GM12878 (cell line): Measurements from ENCODE around the gene PDE8B. TPM values are rescaled to one million over a fixed set of nuclear protein-coding genes. Genes with fewer than 3 reads are reported as not detected.

Experiments used
- ATAC-seq: fragments of 200-7000 bp; cut with Tn5 transposase; 3 replicates; pipeline ENCODE4 v1.9.1; 2020; ENCODE audit warnings: mild to moderate bottlenecking, moderate library complexity
- BruUV-seq: library from RNA; stranded (reverse); fragments of 400-500 nt; replicated peaks from 2 replicates; lab custom pipeline; 2021; lab: Mats Ljungman, UMichigan
- CTCF ChIA-PET: fragments of 300-600 bp; sonication (Branson Sonifier 250); formaldehyde crosslinking; extraction: SDS; loops from one replicate; lab custom pipeline; 2021; ENCODE audit warnings: inconsistent platforms; lab: Yijun Ruan, JAX
- POLR2A ChIA-PET: fragments of 350-600 bp; formaldehyde crosslinking; extraction: SDS; loops from one replicate; lab custom pipeline; 2021; ENCODE audit warnings: inconsistent platforms; lab: Charles Lee
- RAD21 ChIA-PET: fragments of 300-600 bp; sonication (Branson Sonifier 250); formaldehyde crosslinking; loops from one replicate; lab custom pipeline; 2023; ENCODE audit warnings: antibody characterized with exemption; ENCODE audit not compliant: unreplicated experiment; lab: Charles Lee
- SMC1A ChIA-PET: fragments of 300-600 bp; sonication (Branson Sonifier 250); formaldehyde crosslinking; loops from one replicate; lab custom pipeline; 2023; ENCODE audit not compliant: unreplicated experiment, uncharacterized antibody; lab: Charles Lee
- DNase-seq: peaks from one replicate; pipeline ENCODE4 v3.0.0-alpha.2; 2011; ENCODE audit warnings: low read depth, low spot score
- FAIRE-seq: peaks from 3 replicates; lab custom pipeline; 2011; peaks lifted over from hg19 to GRCh38; lab: Jason Lieb, UNC
- H2AFZ ChIP-seq: 2 replicates; pipeline ENCODE4 v1.6.0; 2011; ENCODE audit warnings: low read depth, low read length, control low read depth; ENCODE audit not compliant: control insufficient read depth
- H3K27ac ChIP-seq: 2 replicates; pipeline ENCODE4 v1.5.1; 2011; ENCODE audit warnings: control low read depth; ENCODE audit not compliant: control insufficient read depth, insufficient read depth
- H3K27me3 ChIP-seq, 2 experiments: replicated peaks in 1 of 2; 2 replicates each; pipeline versions ENCODE4 v1.6.0 to v1.6.1; 2011; ENCODE audit warnings: low read length in 1 of 2; ENCODE audit not compliant: control insufficient read depth in 2 of 2, insufficient read depth in 2 of 2
- H3K36me3 ChIP-seq, 2 experiments: 2 replicates each; pipeline ENCODE4 v1.5.1; 2011; ENCODE audit warnings: low read length in 1 of 2; ENCODE audit not compliant: control insufficient read depth in 2 of 2, insufficient read depth in 2 of 2
- H3K4me1 ChIP-seq: 2 replicates; pipeline ENCODE4 v1.6.1; 2011; ENCODE audit warnings: mild to moderate bottlenecking, low read length, moderate library complexity, mixed read lengths; ENCODE audit not compliant: control insufficient read depth, insufficient read depth
- H3K4me2 ChIP-seq: 2 replicates; pipeline ENCODE4 v1.6.0; 2011; ENCODE audit warnings: control low read depth; ENCODE audit not compliant: control insufficient read depth, insufficient read depth
- H3K4me3 ChIP-seq: fragments of 200-600 bp; sonication (generic); 2 replicates; pipeline ENCODE4 v1.5.1; 2016
- H3K79me2 ChIP-seq: 2 replicates; pipeline ENCODE4 v1.6.0; 2011; ENCODE audit warnings: low read length; ENCODE audit not compliant: control insufficient read depth, insufficient read depth
- H3K9ac ChIP-seq: 2 replicates; pipeline ENCODE4 v1.8.0; 2011; ENCODE audit warnings: low read length, control low read depth, mixed read lengths; ENCODE audit not compliant: control insufficient read depth, insufficient read depth
- H3K9me3 ChIP-seq: replicated peaks from 3 replicates; pipeline ENCODE4 v1.5.1; 2011; ENCODE audit warnings: mild to moderate bottlenecking, low read length; ENCODE audit not compliant: control insufficient read depth, insufficient read depth
- H4K20me1 ChIP-seq: 2 replicates; pipeline ENCODE4 v1.6.0; 2011; ENCODE audit not compliant: control insufficient read depth, insufficient read depth
- IKZF2 ChIP-seq, 2 experiments: fragments of 450-650 bp; IDR thresholded peaks; 2 replicates each; pipeline ENCODE4 v1.6.1; 2017; ENCODE audit warnings: mild to moderate bottlenecking in 2 of 2, moderate library complexity in 2 of 2
- MTA3 ChIP-seq: IDR thresholded peaks from 2 replicates; pipeline ENCODE4 v1.6.1; 2012; ENCODE audit warnings: low read length, inconsistent platforms, borderline replicate concordance
- NFYA ChIP-seq: IDR thresholded peaks from 2 replicates; pipeline ENCODE4 v1.6.1; 2011; ENCODE audit warnings: low read depth, mild to moderate bottlenecking, low read length, improper control_type of control experiment, borderline replicate concordance
- SMAD5 ChIP-seq: IDR thresholded peaks from 2 replicates; pipeline ENCODE4 v1.6.1; 2016; ENCODE audit warnings: antibody characterized with exemption, low read depth
- WGBS: methylation state at CpG from one replicate; pipeline ENCODE4 v1.1.6; 2016; ENCODE audit warnings: low lambda C conversion rate; ENCODE audit not compliant: insufficient replicate concordance, insufficient coverage; ENCODE audit errors: missing lambda C conversion rate; 5-methylcytosine and 5-hydroxymethylcytosine counted together
- in situ Hi-C: fragments of 300-500 bp; cut with MboI; formaldehyde crosslinking; loops from 9 replicates; pipeline ENCODE4 v1.14.3; 2018; ENCODE audit warnings: mixed read lengths
- intact Hi-C: fragments of 100-400 bp; cut with micrococcal nuclease; formaldehyde crosslinking; loops from one replicate; pipeline ENCODE4 v1.14.2; 2022; ENCODE audit not compliant: unreplicated experiment
- polyA plus RNA-seq, 11 experiments: library from polyadenylated mRNA; depleted of rRNA in 4 of 11; unstranded in 6 of 11; stranded (reverse) in 5 of 11; fragments of >200 nt; fragmentation: Nextera tagmentation in 4 of 11; fragmentation: Illumina TruSeq in 1 of 11; extraction: Ambion mirVana in 4 of 11; extraction: Trizol in 1 of 11; gene quantifications; 1 replicate in 1 of 11; 2 replicates in 10 of 11; pipeline versions ENCODE4 v1.2.1 to v1.2.3, GENCODE V29; 2011 to 2016; ENCODE audit warnings: inconsistent platforms in 2 of 11, missing spikeins in 2 of 11, low read depth in 1 of 11
- total RNA-seq, 4 experiments: library from RNA; depleted of rRNA in 3 of 4; stranded (reverse); fragments of >200 nt in 3 of 4; fragmentation: Illumina TruSeq in 1 of 4; extraction: Trizol in 1 of 4; gene quantifications; 2 replicates each; pipeline versions ENCODE4 v1.2.1 to v1.2.3, GENCODE V29; 2013 to 2021
- TF ChIP-seq, protein P1 (sequence below): IDR thresholded peaks from 2 replicates; pipeline ENCODE4 v1.6.1; 2011; ENCODE audit warnings: borderline replicate concordance, low read depth, mild to moderate bottlenecking, moderate library complexity, mixed read lengths, low read length; ENCODE audit not compliant: insufficient read depth; ENCODE audit errors: extremely low read length

Gene PDE8B
- total and polyA plus RNA-seq, 10 of the 15 experiments (the other 5 are each of a cell fraction or from before 2014, with no cell fraction given): 0.03 to 0.44 (median 0.20) TPM; not detected in 3

DNA sequence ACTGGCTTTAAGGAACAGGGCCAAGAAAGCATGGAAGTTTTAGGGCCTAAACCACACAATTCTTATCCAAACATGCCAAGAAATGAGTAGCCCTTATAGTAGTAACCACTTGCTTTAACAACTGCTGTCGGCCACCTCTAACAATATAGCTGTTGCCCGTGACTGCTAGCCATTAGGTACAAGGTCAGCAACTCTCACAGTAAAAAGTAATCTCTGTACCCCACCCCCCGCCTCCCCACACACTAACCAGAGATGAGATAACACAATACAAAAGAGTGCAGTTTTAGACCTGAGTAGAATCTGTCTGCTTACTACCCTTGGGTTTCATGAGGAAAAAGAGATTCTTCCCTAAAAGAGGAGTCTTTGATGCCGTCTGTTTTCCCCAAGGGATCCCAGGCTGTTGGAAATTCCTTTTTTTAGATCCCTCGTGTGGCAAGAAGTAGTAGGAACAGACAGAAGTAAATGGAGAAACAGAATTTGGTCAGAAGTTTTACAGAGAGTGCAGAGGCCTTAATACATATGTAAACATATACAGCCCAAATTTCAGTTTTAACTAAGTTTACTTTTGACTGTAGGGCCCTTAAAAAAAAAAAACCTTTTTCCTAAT lies 187.3 kb downstream of the PDE8B start:
- intact Hi-C loops (no loop called here), in situ Hi-C loops (no loop called here)
- Histone ChIP-seq H3K27me3 (no peaks in the 10 kb centered on the region), H3K4me3 (no peak overlapping the region), H3K9me3 (no peaks in the 10 kb centered on the region), H3K79me2 (no peaks in the 10 kb centered on the region), H2AFZ (no peak overlapping the region), H3K27ac (no peak overlapping the region), H4K20me1 (no peaks in the 10 kb centered on the region), H3K36me3 (no peaks in the 10 kb centered on the region), H3K9ac (no peak overlapping the region), H3K4me2 (no peak overlapping the region), H3K4me1 (no peaks in the 10 kb centered on the region)
- ChIA-PET CTCF (interaction anchor here (0.8 to 1.5 kb wide), 2 partner anchors 18 to 95 kb away, joined by 3 to 4 read pairs; no protein-coding TSS in a partner anchor), SMC1A (interaction anchor here (0.6 to 2.8 kb wide), 10 partner anchors 15 to 188 kb away, joined by 3 to 26 read pairs (median 4); no protein-coding TSS in a partner anchor), POLR2A (no interaction called here), RAD21 (interaction anchor here (2.7 kb wide), 1 partner anchor 95 kb away, joined by 13 read pairs; the partner anchor contains the start of gene WDR41)
- ATAC-seq (no peak), FAIRE-seq (no peak), DNase-seq (no peak)
- WGBS: 44% methylated on average over 5 of the region's 5 CpGs
- BruUV-seq: no TSS peak
- TF ChIP-seq, protein P1, sequence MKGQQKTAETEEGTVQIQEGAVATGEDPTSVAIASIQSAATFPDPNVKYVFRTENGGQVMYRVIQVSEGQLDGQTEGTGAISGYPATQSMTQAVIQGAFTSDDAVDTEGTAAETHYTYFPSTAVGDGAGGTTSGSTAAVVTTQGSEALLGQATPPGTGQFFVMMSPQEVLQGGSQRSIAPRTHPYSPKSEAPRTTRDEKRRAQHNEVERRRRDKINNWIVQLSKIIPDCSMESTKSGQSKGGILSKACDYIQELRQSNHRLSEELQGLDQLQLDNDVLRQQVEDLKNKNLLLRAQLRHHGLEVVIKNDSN: no peak

DNA sequence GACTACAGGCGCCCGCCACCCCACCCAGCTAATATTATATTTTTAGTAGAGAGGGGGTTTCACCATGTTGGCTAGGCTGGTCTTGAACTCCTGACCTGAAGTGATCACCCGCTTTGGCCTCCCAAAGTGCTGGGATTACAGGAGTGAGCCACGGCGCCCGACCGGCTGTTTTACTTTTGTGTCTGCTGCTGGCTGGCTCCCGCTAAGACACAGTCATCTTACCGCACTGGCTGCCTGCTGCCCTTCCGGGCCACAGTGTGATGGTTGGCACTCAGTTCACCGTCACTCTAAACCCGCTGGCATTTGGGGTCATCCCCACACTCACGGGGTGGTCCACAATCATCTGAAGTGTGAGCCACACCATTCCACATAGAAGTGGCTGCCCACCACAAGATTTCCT lies 188.0 kb downstream of the PDE8B start:
- H3K9me3 ChIP-seq: no peaks in the 10 kb centered on the region
- no peak overlapping the region for H3K4me3 ChIP-seq
- H3K9ac ChIP-seq: no peak overlapping the region
- DNase-seq (no peak), FAIRE-seq (no peak), ATAC-seq (no peak)
- SMC1A ChIA-PET: interaction anchor here (0.6 to 1.7 kb wide), 4 partner anchors 16 to 188 kb away, joined by 3 to 4 read pairs (median 4); no protein-coding TSS in a partner anchor
- no peaks in the 10 kb centered on the region for H3K4me1 ChIP-seq
- H3K4me2 ChIP-seq: no peak overlapping the region
- BruUV-seq: no TSS peak
- no peaks in the 10 kb centered on the region for H3K36me3 ChIP-seq
- H2AFZ ChIP-seq: no peak overlapping the region
- WGBS: 88% methylated on average over 13 of the region's 13 CpGs
- H3K27ac ChIP-seq: no peak overlapping the region
- RAD21 ChIA-PET: no interaction called here
- no peaks in the 10 kb centered on the region for H3K27me3 ChIP-seq
- intact Hi-C loops: no loop called here
- POLR2A ChIA-PET: no interaction called here
- no peak for TF ChIP-seq NFYA
- TF ChIP-seq MTA3: no peak
- no peak for TF ChIP-seq SMAD5
- no peak for TF ChIP-seq IKZF2 (IDR thresholded peaks at IDR 0.05)
- TF ChIP-seq, all 136 proteins: peak for 0
- no peaks in the 10 kb centered on the region for H3K79me2 ChIP-seq
- no peaks in the 10 kb centered on the region for H4K20me1 ChIP-seq
- in situ Hi-C loops: no loop called here
- CTCF ChIA-PET: no interaction called here
